ENCODE measurements around the gene PROM1. TPM values are rescaled to one million over a fixed set of nuclear protein-coding genes. Genes with fewer than 3 reads are reported as not detected.

The PROM1 gene
- total and polyA plus RNA-seq, 2 of the 4 experiments (the other 2 are of a cell fraction), result not detected

DNA sequence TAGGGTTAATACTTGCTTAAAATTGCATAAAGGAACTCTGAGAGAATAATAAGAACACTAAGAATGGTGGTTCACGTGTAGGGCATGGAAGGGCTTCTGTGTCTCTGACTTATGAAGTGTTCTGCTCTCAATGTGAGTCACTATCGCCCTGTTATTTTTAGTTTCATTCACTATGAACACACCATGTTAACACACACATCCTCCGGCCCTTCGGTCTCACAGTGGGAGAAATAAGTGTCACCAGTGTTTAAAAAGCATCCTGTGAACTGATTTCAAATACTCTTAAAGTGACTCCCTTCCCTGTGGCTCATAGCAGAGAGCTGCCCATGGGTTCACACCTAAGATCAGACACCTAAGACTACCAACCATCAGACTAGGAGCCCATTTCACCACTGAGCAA is 87.0 kb downstream of the PROM1 start:
- Histone ChIP-seq H4K8ac (ENCODE audit: low read depth in 2 of 2, low read length in 2 of 2) (no peak overlapping the region), H2AK9ac (replicated peaks; ENCODE audit: low read depth, low read length, poor library complexity) (no peak overlapping the region), H3K14ac (replicated peaks; ENCODE audit: low read depth, low read length) (no peak overlapping the region), H3K79me1 (ENCODE audit: low read depth in 1 of 2, low read length in 2 of 2) (no peaks in the 10 kb centered on the region), H3K9me1 (ENCODE audit: insufficient read depth, low read length) (no peaks in the 10 kb centered on the region), H3K9ac (ENCODE audit: low read depth, low read length) (no peak overlapping the region), H3K4me3 (ENCODE audit: insufficient read depth, low read depth, low read length) (no peak overlapping the region), H4K5ac (ENCODE audit: low read depth, low read length) (no peak overlapping the region), H3K4me1 (ENCODE audit: control insufficient read depth, insufficient read depth, low read length) (no peaks in the 10 kb centered on the region), H2AK5ac (ENCODE audit: low read depth, low read length) (no peak overlapping the region), H3K4ac (ENCODE audit: low read depth, low read length) (no peak overlapping the region), H2AFZ (replicated peaks; ENCODE audit: low read length, poor library complexity) (no peak overlapping the region), H2BK20ac (ENCODE audit: low read depth, low read length) (no peak overlapping the region), H3K18ac (ENCODE audit: low read depth, low read length) (no peak overlapping the region), H2BK120ac (ENCODE audit: low read depth, low read length) (no peak overlapping the region), H3K36me3 (ENCODE audit: control insufficient read depth, insufficient read depth, low read length) (no peaks in the 10 kb centered on the region), H3K27me3 (ENCODE audit: control insufficient read depth, insufficient read depth, low read length) (peaks cover 17% of the 10 kb centered on the region), H3K56ac (ENCODE audit: extremely low read depth, insufficient read depth, low read length) (no peak overlapping the region), H2BK5ac (ENCODE audit: low read depth, low read length, poor library complexity, severe bottlenecking) (no peak overlapping the region), H2BK15ac (ENCODE audit: low read depth, low read length) (no peak overlapping the region), H3K9me3 (ENCODE audit: control insufficient read depth, insufficient read depth, low read length) (no peaks in the 10 kb centered on the region), H3K4me2 (ENCODE audit: low read depth, low read length) (no peak overlapping the region; the same call in 1 of the 2 replicates), H4K20me1 (ENCODE audit: insufficient read depth, low read length) (no peaks in the 10 kb centered on the region), H3K27ac (ENCODE audit: insufficient read depth, low read length) (no peak overlapping the region), H3K23ac (ENCODE audit: low read depth, low read length) (no peak overlapping the region), H4K91ac (ENCODE audit: insufficient read depth, low read depth, low read length) (no peak overlapping the region)
- ChIA-PET POLR2A (ENCODE audit: unreplicated experiment) (no interaction called here), CTCF (interaction anchor here (1.3 kb wide), 2 partner anchors 114 to 191 kb away, joined by 3 read pairs; no protein-coding TSS in a partner anchor)
- in situ Hi-C loops (cut with MboI; ENCODE audit: low sequenced_read_pairs) (loop anchor here (5.0 kb wide), 1 partner anchor 189 kb away; no protein-coding TSS in a partner anchor), intact Hi-C loops (cut with micrococcal nuclease) (no loop called here), dilution Hi-C loops (cut with HindIII; ENCODE audit: low sequenced_read_pairs, unreplicated experiment) (no loop called here)
- BruUV-seq (replicated peaks), result no TSS peak
- no CpG with 5 or more reads among the region's 4 CpGs for WGBS, 2 experiments (ENCODE audit: extremely low coverage in 2 of 2, insufficient read length in 1 of 2)
- ATAC-seq (ENCODE audit: low read depth) (no peak), DNase-seq (peak; percentile 13)
- TF ChIP-seq SMC3 (IDR thresholded peaks at IDR 0.05; ENCODE audit: low read depth, low read length) (no peak), RAD21 (IDR thresholded peaks at IDR 0.05; ENCODE audit: low read length) (no peak), NFE2L2 (IDR thresholded peaks at IDR 0.05; ENCODE audit: low read depth, low read length) (no peak), BHLHE40 (IDR thresholded peaks at IDR 0.05; ENCODE audit: low read depth, low read length) (no peak), POLR2A (IDR thresholded peaks at IDR 0.05; ENCODE audit: low read depth, low read length) (no peak), MAFK (IDR thresholded peaks at IDR 0.05; ENCODE audit: low read depth, low read length) (no peak), CEBPB (IDR thresholded peaks at IDR 0.05; ENCODE audit: low read depth, low read length) (no peak), FOS (IDR thresholded peaks at IDR 0.05; ENCODE audit: low read depth, low read length) (no peak), MAZ (IDR thresholded peaks at IDR 0.05; ENCODE audit: borderline replicate concordance, low read depth, low read length) (no peak), RCOR1 (IDR thresholded peaks at IDR 0.05; ENCODE audit: insufficient replicate concordance, low read length) (no peak), CHD1 (IDR thresholded peaks at IDR 0.05; ENCODE audit: low read depth, low read length) (no peak), MXI1 (IDR thresholded peaks at IDR 0.05; ENCODE audit: borderline replicate concordance, low read depth, low read length) (no peak)
- TF ChIP-seq, protein P1, sequence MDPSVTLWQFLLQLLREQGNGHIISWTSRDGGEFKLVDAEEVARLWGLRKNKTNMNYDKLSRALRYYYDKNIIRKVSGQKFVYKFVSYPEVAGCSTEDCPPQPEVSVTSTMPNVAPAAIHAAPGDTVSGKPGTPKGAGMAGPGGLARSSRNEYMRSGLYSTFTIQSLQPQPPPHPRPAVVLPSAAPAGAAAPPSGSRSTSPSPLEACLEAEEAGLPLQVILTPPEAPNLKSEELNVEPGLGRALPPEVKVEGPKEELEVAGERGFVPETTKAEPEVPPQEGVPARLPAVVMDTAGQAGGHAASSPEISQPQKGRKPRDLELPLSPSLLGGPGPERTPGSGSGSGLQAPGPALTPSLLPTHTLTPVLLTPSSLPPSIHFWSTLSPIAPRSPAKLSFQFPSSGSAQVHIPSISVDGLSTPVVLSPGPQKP (IDR thresholded peaks at IDR 0.05; ENCODE audit: borderline replicate concordance, low read depth, low read length), result no peak
- TF ChIP-seq, protein P2, sequence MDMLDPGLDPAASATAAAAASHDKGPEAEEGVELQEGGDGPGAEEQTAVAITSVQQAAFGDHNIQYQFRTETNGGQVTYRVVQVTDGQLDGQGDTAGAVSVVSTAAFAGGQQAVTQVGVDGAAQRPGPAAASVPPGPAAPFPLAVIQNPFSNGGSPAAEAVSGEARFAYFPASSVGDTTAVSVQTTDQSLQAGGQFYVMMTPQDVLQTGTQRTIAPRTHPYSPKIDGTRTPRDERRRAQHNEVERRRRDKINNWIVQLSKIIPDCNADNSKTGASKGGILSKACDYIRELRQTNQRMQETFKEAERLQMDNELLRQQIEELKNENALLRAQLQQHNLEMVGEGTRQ (IDR thresholded peaks at IDR 0.05; ENCODE audit: low read depth, low read length), result no peak
- TF ChIP-seq, protein P3, sequence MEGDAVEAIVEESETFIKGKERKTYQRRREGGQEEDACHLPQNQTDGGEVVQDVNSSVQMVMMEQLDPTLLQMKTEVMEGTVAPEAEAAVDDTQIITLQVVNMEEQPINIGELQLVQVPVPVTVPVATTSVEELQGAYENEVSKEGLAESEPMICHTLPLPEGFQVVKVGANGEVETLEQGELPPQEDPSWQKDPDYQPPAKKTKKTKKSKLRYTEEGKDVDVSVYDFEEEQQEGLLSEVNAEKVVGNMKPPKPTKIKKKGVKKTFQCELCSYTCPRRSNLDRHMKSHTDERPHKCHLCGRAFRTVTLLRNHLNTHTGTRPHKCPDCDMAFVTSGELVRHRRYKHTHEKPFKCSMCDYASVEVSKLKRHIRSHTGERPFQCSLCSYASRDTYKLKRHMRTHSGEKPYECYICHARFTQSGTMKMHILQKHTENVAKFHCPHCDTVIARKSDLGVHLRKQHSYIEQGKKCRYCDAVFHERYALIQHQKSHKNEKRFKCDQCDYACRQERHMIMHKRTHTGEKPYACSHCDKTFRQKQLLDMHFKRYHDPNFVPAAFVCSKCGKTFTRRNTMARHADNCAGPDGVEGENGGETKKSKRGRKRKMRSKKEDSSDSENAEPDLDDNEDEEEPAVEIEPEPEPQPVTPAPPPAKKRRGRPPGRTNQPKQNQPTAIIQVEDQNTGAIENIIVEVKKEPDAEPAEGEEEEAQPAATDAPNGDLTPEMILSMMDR (conservative IDR thresholded peaks at IDR 0.05; ENCODE audit: low read depth, low read length), result no peak
